SK-N-MC (cell line): Measurements from ENCODE around the gene DEAF1.

Experiments
- EZH2 ChIP-seq: fragments of 200-600 bp; sonication (generic); IDR thresholded peaks from one replicate; pipeline ENCODE4 v1.6.1; 2017; ENCODE audit warnings: antibody characterized with exemption
- POLR2AphosphoS5 ChIP-seq: IDR thresholded peaks from 2 replicates; pipeline ENCODE4 v1.6.1; 2012; ENCODE audit warnings: mild to moderate bottlenecking, low read depth, low read length, borderline replicate concordance

GRCh38 chr11:680970-681369 is 14.1 kb downstream of the DEAF1 start:
- TF ChIP-seq POLR2AphosphoS5, result no peak
- no peak for TF ChIP-seq EZH2
